GM10248 (cell line): ENCODE results near the gene CRYZL1.
"Not testable (repeated sequence)": the region's sequence is repeated elsewhere in the genome, so short reads cannot be mapped to it uniquely, and the experiment has no call there.

Source experiments
- CTCF ChIA-PET: fragments of 300-600 bp; sonication (Branson Sonifier 250); formaldehyde crosslinking; extraction: SDS; loops from one replicate; lab custom pipeline; 2021; ENCODE audit warnings: antibody characterized with exemption; lab: Yijun Ruan, JAX
- POLR2A ChIA-PET: fragments of 350-650 bp; sonication (Branson Sonifier 250); formaldehyde crosslinking; extraction: SDS; loops from one replicate; lab custom pipeline; 2020; ENCODE audit warnings: antibody characterized with exemption; lab: Yijun Ruan, JAX
- DNase-seq: peaks from one replicate; pipeline ENCODE4 v3.0.0; 2012; ENCODE audit errors: extremely low spot score
- CTCF ChIP-seq: IDR thresholded peaks from 2 replicates; pipeline ENCODE4 v1.5.1; 2012; ENCODE audit warnings: mild to moderate bottlenecking, low read depth; ENCODE audit errors: extremely low read depth, missing control alignments, control extremely low read depth

The CRYZL1 gene

GRCh38 chr21:33578214-33578613, 63.3 kb downstream of the CRYZL1 start:
- ChIA-PET POLR2A (no interaction called here), CTCF (interaction anchor here (0.7 to 1.1 kb wide), 2 partner anchors 13 to 28 kb away, joined by 4 to 8 read pairs; no protein-coding TSS in a partner anchor)
- no peak for TF ChIP-seq CTCF
- no peak for DNase-seq

- POLR2A ChIA-PET, DNase-seq, CTCF ChIA-PET: not testable (repeated sequence)
Observed at GRCh38 chr21:33576741-33577141, 64.8 kb downstream of the CRYZL1 start.

- no peak for DNase-seq
- POLR2A ChIA-PET: no interaction called here
- CTCF ChIA-PET: interaction anchor here (3.4 kb wide), 1 partner anchor 16 kb away, joined by 9 read pairs; no protein-coding TSS in a partner anchor
- no peak for TF ChIP-seq CTCF
Observed at GRCh38 chr21:33572350-33572749, 69.2 kb downstream of the CRYZL1 start.

- DNase-seq: no peak
- TF ChIP-seq CTCF: no peak
- POLR2A ChIA-PET: interaction anchor here (0.5 kb wide), 1 partner anchor 51 kb away, joined by 3 read pairs; no protein-coding TSS in a partner anchor
- CTCF ChIA-PET: interaction anchor here (0.8 to 3.4 kb wide), 6 partner anchors 10 to 36 kb away, joined by 3 to 9 read pairs (median 5); partner anchors contain the start of gene DONSON
Observed at GRCh38 chr21:33569991-33570390, 71.5 kb downstream of the CRYZL1 start.

GRCh38 chr21:33568448-33568847, 73.1 kb downstream of the CRYZL1 start:
- DNase-seq: no peak
- ChIA-PET POLR2A (no interaction called here), CTCF (interaction anchor here (0.9 to 1.3 kb wide), 2 partner anchors 11 to 24 kb away, joined by 3 to 4 read pairs; no protein-coding TSS in a partner anchor)
- TF ChIP-seq CTCF: no peak

GRCh38 chr21:33567914-33568313, 73.6 kb downstream of the CRYZL1 start:
- POLR2A ChIA-PET: interaction anchor here (1.4 kb wide), 1 partner anchor 10 kb away, joined by 3 read pairs; no protein-coding TSS in a partner anchor
- DNase-seq: no peak
- CTCF ChIA-PET: interaction anchor here (0.9 to 1.3 kb wide), 2 partner anchors 10 to 23 kb away, joined by 3 to 4 read pairs; no protein-coding TSS in a partner anchor
- no peak for TF ChIP-seq CTCF

GRCh38 chr21:33566514-33566913, 75.0 kb downstream of the CRYZL1 start:
- no peak for TF ChIP-seq CTCF
- CTCF ChIA-PET: interaction anchor here (1.1 to 1.2 kb wide), 3 partner anchors 7 to 40 kb away, joined by 3 to 5 read pairs (median 3); no protein-coding TSS in a partner anchor
- POLR2A ChIA-PET: interaction anchor here (1.4 kb wide), 1 partner anchor 9 kb away, joined by 3 read pairs; no protein-coding TSS in a partner anchor
- DNase-seq: no peak
